Measurements from ENCODE around the gene ZP1.
A peak's percentile ranks its signal among the peaks of the same experiment; 100 is the strongest.

Gene ZP1

GRCh38 chr11:60847896-60848295, 19.4 kb upstream of the ZP1 start:
- Mint-ChIP-seq H3K9me3 (no peaks in the 10 kb centered on the region), H3K4me3 (no peak overlapping the region), H3K27me3 (ENCODE audit: low read depth) (no peaks in the 10 kb centered on the region), H3K4me1 (peaks cover 27% of the 10 kb centered on the region), H3K27ac (no peak overlapping the region), H3K36me3 (ENCODE audit: low read depth) (peaks cover 15% of the 10 kb centered on the region)
- TF ChIP-seq, protein P1, sequence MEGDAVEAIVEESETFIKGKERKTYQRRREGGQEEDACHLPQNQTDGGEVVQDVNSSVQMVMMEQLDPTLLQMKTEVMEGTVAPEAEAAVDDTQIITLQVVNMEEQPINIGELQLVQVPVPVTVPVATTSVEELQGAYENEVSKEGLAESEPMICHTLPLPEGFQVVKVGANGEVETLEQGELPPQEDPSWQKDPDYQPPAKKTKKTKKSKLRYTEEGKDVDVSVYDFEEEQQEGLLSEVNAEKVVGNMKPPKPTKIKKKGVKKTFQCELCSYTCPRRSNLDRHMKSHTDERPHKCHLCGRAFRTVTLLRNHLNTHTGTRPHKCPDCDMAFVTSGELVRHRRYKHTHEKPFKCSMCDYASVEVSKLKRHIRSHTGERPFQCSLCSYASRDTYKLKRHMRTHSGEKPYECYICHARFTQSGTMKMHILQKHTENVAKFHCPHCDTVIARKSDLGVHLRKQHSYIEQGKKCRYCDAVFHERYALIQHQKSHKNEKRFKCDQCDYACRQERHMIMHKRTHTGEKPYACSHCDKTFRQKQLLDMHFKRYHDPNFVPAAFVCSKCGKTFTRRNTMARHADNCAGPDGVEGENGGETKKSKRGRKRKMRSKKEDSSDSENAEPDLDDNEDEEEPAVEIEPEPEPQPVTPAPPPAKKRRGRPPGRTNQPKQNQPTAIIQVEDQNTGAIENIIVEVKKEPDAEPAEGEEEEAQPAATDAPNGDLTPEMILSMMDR (IDR thresholded peaks at IDR 0.05; ENCODE audit: unreplicated experiment in 3 of 3), result no peak

- TF ChIP-seq, protein P1 (IDR thresholded peaks at IDR 0.05; ENCODE audit: unreplicated experiment in 3 of 3), result no peak
- Mint-ChIP-seq H3K36me3 (ENCODE audit: low read depth) (peaks cover 15% of the 10 kb centered on the region), H3K27me3 (ENCODE audit: low read depth) (no peaks in the 10 kb centered on the region), H3K9me3 (no peaks in the 10 kb centered on the region), H3K4me3 (no peak overlapping the region), H3K4me1 (peaks cover 18% of the 10 kb centered on the region), H3K27ac (peak overlapping the region in 1 of 3 experiments; percentile 55)
Observed at GRCh38 chr11:60848714-60849151, 18.6 kb upstream of the ZP1 start.

DNA sequence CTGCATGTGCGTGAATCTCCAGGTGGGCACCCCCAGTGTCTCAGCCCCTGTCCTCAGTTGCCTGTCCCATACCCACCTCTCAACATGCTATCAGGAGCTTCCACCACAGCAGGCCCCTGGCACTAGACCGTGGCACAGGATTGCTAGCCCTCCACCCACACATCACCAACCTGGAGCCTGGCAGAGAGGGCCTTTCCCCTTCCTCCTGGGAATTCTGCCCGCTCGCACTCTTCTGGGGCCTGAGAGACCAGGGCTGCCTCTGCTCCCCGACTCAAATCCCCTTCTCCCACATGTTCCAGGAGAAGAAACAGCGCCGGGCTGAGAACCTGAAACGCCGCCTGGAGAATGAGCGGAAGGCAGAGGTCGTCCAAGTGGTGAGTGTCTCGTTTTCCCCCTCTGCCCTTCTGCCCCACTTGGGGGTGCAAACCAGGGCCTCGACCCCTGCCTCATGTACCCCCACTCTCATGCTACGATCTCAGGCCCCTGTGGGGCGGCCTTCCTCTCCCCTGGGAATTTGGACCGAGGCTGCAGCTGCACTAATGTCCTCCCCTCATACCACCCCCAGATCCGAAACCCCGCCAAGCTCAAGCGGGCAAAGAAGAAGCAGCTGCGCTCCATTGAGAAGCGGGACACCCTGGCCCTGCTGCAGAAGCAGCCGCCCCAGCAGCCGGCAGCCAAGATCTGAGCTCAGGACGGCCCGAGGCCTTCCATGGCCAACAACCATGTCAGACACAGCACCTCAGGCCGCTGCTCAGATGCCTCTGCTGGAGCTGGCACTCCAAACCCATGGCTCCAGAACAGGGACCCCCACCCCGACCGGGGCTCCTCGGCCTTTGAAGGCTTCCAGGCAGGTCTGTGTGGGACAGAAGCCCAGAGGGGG, 17.5 kb upstream of the ZP1 start:
- TF ChIP-seq, protein P1 (IDR thresholded peaks at IDR 0.05; ENCODE audit: unreplicated experiment in 3 of 3), result no peak
- Mint-ChIP-seq H3K9me3 (no peaks in the 10 kb centered on the region), H3K27ac (no peak overlapping the region), H3K27me3 (ENCODE audit: low read depth) (no peaks in the 10 kb centered on the region), H3K36me3 (ENCODE audit: low read depth) (peaks cover 15% of the 10 kb centered on the region), H3K4me3 (no peak overlapping the region), H3K4me1 (peaks cover 15% of the 10 kb centered on the region)

DNA sequence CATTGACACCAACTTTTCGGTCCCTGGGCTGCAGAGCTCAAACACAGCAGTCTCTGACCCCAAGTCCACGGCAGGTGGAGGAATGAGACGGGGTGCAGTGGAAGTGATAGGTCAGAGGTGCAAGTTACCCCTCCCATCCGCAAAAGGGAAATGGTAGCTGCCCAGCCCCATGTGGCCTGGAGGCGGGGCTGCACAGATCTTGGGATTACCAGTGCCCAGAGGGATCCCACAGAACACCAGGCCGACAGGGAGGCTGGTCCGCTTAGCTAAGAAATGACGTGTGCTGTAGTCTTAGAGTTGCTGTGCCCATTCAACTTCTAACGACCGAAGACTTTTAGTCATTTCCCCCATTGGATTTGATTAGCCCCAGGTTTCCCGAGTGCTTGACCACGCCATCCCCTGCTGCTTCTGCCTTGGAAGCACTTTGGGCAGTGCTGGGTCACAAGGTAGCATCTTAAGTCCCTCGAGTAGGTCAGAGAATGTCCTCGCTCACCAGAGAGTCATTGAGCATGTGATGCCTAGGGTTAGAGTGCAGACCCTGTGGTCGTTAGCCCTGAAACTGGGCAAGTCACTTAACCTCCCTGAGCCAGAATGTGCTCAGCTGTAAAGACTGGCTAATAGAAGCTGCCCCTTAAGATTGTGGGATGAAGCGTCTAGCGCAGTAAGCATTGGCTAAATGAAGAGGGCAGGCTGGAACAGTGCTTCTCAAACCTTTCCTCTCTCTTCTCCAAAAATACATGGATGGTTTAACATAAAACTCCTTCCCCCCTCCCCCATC, 15.8 kb upstream of the ZP1 start:
- Mint-ChIP-seq H3K27ac (no peak overlapping the region), H3K27me3 (ENCODE audit: low read depth) (no peaks in the 10 kb centered on the region), H3K4me1 (peaks cover 25% of the 10 kb centered on the region), H3K4me3 (no peak overlapping the region), H3K36me3 (ENCODE audit: low read depth) (peaks cover 15% of the 10 kb centered on the region), H3K9me3 (no peaks in the 10 kb centered on the region)
- TF ChIP-seq, protein P1 (IDR thresholded peaks at IDR 0.05; ENCODE audit: unreplicated experiment in 3 of 3), result no peak

GRCh38 chr11:60852117-60852981, 15.0 kb upstream of the ZP1 start:
- no peaks in the 10 kb centered on the region for H3K9me3 Mint-ChIP-seq
- H3K27me3 Mint-ChIP-seq (ENCODE audit: low read depth), result no peaks in the 10 kb centered on the region
- peaks cover 15% of the 10 kb centered on the region for H3K36me3 Mint-ChIP-seq (ENCODE audit: low read depth)
- H3K4me1 Mint-ChIP-seq, result peaks cover 25% of the 10 kb centered on the region
- no peak overlapping the region for H3K4me3 Mint-ChIP-seq
- TF ChIP-seq, protein P1 (IDR thresholded peaks at IDR 0.05; ENCODE audit: unreplicated experiment in 3 of 3), result no peak
- no peak overlapping the region for H3K27ac Mint-ChIP-seq

Measured in nephron (organoid).